GM19240 (cell line): ENCODE data around the gene IL31RA.
"Not testable (repeated sequence)": the region's sequence is repeated elsewhere in the genome, so short reads cannot be mapped to it uniquely, and the experiment has no call there.

ENCODE experiments used
- DNase-seq: peaks from one replicate; pipeline ENCODE4 v3.0.0; 2011; ENCODE audit warnings: low spot score; ENCODE audit not compliant: insufficient read length

The IL31RA gene

GRCh38 chr5:55850839-55851674 is at the start of gene IL31RA:
IL31RA (plus strand) TSS chr5:55851357; CDS start chr5:55851571, 214 bp downstream.
- DNase-seq, result no peak

GRCh38 chr5:55808814-55809213 is 42.3 kb upstream of the IL31RA start:
- not testable (repeated sequence) for DNase-seq

GRCh38 chr5:55815939-55816338 is 35.2 kb upstream of the IL31RA start:
- not testable (repeated sequence) for DNase-seq

- DNase-seq, result no peak
Measured at GRCh38 chr5:55816342-55816741, 34.8 kb upstream of the IL31RA start.

GRCh38 chr5:55817030-55817429 is 34.1 kb upstream of the IL31RA start:
- DNase-seq, result no peak

GRCh38 chr5:55820488-55820887 is 30.7 kb upstream of the IL31RA start:
- no peak for DNase-seq

GRCh38 chr5:55821731-55822512 is 29.2 kb upstream of the IL31RA start:
- DNase-seq, result no peak

- no peak for DNase-seq
Measured at GRCh38 chr5:55823151-55823796, 27.9 kb upstream of the IL31RA start.

- no peak for DNase-seq
Measured at GRCh38 chr5:55829956-55830355, 21.2 kb upstream of the IL31RA start.

- DNase-seq, result no peak
Measured at GRCh38 chr5:55832446-55832845, 18.7 kb upstream of the IL31RA start.

GRCh38 chr5:55836191-55836590 is 15.0 kb upstream of the IL31RA start:
- DNase-seq, result no peak

- DNase-seq, result no peak
Measured at GRCh38 chr5:55841976-55842375, 9.2 kb upstream of the IL31RA start.

- DNase-seq, result no peak
Measured at GRCh38 chr5:55847837-55848236, 3.3 kb upstream of the IL31RA start.

GRCh38 chr5:55848783-55849182 is 2.4 kb upstream of the IL31RA start:
- no peak for DNase-seq

GRCh38 chr5:55851675-55851979 is 470 bp downstream of the IL31RA start:
- DNase-seq, result no peak

- DNase-seq, result no peak
Measured at GRCh38 chr5:55852503-55852902, 1.3 kb downstream of the IL31RA start.

- no peak for DNase-seq
Measured at GRCh38 chr5:55853041-55853670, 2.0 kb downstream of the IL31RA start.

- no peak for DNase-seq
Measured at GRCh38 chr5:55853818-55854217, 2.7 kb downstream of the IL31RA start.

- no peak for DNase-seq
Measured at GRCh38 chr5:55855509-55855908, 4.4 kb downstream of the IL31RA start.

- no peak for DNase-seq
Measured at GRCh38 chr5:55856516-55857246, 5.5 kb downstream of the IL31RA start.

GRCh38 chr5:55857247-55857640 is 6.1 kb downstream of the IL31RA start:
- no peak for DNase-seq
